Measurements from ENCODE around the gene NUTM2G.
"Not testable (repeated sequence)": the region's sequence is repeated elsewhere in the genome, so short reads cannot be mapped to it uniquely, and the experiment has no call there.

NUTM2G gene

DNA sequence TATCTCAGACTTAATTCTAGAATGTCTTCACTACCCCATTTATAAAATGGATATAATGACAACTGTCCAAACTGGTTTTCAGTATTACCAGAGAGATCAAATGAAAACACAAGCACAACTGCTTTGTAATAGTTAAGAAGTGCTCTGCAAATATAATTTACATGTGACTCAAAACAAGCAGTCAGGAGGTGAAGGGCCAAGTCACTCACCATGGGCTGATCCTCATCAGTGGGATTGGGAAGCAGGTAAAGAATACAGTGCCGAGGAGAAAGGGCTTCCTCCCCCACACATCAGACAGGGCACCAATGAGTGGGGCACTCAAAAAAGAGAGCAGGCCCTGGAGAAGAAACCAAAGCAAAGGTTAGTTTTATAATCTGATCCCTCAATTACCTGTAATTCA lies 20.7 kb downstream of the NUTM2G start:
- DNase-seq (ENCODE audit: low read depth): not testable (repeated sequence)

DNA sequence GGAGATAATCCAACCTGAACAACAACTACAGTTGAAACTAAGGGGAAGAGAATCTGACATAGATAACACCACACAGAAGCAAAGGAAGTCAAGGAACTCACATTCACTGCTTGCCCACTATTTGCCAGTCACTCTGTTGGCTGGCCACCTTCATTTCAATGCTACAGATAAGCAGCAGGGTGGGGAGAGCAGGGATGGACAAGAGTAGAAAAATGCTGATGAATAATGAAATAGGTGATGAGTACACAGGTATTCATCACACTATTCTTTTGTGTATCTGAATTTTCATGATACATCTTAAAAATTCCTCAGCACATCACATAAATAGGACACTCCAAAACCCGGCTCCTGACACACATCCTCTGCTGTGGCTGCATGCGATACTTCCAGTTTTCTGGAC lies 21.9 kb downstream of the NUTM2G start:
- DNase-seq (ENCODE audit: low read depth): not testable (repeated sequence)

DNA sequence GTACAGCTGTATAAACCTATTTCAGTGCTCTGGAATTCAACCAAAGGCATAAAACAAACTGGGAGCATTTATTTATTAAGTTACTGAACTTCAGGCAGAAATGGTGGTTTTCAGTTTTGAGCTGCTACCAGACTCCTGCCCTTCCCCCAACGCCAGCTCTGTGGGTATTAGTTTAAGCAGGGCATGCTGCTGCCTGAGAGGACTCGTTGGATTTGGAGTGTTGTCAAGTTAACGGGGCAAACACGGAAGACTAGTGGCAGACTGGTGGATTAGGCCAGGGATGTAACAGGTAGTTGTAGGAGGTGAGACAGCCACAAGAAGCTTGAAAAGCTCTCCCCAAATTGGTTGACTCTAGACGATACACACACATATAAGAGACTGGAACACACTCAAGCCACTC lies 38.9 kb downstream of the NUTM2G start:
- not testable (repeated sequence) for DNase-seq (ENCODE audit: low read depth)

DNA sequence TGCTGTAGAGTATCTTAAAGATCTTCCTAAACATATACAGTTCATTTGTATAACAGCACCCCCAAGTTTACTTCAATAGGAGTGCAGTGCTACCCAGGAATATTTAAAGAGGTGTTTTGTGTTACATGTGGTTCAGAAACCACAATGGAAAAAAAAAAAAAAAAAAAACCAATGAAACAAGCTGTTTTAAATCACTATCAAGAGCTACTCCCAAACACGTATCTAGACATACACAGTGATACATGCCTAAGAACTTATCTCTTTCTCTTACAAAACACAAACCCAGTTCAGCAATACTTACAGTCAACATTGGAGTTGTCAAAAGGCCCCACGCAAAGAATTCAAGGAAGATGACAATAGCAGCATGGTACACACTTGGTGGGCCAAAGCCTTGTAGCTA lies 43.9 kb downstream of the NUTM2G start:
- not testable (repeated sequence) for DNase-seq (ENCODE audit: low read depth)

DNA sequence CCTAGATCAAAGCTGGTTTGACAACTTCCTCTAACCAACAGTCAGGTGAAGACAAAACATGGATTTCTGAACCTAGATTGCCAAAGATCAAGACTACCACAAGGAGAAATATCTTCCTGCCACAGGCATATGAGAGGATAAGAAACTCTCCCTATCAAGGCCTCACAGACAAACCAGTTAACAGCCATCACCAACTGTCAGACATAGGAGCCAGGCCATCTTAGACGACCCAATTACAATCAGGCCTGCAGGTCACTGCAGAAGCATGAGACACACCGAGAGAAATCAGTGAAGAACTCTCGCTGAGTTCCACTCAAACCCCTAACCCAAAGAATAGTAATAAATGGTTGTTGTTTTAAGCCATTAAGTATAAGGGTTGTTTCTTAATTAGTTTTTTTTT lies 45.4 kb downstream of the NUTM2G start:
- not testable (repeated sequence) for DNase-seq (ENCODE audit: low read depth)

DNA sequence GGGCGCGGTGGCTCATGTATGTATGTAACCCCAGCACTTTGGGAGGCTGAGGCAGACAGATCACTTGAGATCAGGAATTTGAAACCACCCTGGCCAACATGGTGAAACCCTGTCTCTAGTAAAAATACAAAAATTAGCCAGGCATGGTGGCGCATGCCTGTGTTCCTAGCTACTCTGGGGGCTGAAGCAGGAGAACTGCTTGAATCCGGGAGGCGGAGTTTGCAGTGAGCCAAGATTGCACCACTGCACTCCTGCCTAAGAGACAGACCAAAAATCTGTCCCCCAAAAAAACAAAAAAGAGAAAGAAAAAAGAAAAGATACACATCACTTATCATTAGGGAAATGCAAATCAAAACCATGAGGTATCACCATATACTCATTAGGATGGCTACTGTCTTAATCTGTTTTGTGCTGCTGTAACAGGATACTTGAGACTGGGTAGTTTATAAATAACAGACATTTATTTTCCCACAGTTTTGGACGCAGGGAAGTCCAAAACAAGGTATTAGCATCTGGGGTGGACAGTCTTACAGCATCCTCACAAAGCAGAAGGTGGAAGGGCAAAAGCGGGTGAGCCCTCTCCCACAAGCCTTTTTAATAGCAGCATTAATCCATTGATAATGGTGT lies 55.0 kb downstream of the NUTM2G start:
- DNase-seq (ENCODE audit: low read depth): not testable (repeated sequence)

DNA sequence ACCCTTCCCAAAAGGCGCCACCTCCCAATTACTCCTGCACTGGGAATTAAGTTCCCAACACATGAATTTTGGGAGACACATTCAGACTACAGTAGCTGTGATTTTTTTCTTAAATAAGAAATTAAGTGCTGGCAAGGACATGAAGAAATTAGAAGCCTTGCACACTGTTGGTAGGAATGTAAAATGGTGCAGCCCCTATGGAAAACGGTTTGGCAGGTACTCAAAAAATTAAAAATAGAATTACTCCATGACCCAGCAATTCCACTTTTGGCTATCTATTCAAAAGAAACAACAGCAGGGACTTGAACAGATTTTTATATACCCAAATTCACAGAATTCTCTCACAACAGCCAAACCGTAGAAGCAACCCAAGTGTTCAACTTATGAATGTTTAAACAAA lies 55.5 kb downstream of the NUTM2G start:
- DNase-seq (ENCODE audit: low read depth): not testable (repeated sequence)

DNA sequence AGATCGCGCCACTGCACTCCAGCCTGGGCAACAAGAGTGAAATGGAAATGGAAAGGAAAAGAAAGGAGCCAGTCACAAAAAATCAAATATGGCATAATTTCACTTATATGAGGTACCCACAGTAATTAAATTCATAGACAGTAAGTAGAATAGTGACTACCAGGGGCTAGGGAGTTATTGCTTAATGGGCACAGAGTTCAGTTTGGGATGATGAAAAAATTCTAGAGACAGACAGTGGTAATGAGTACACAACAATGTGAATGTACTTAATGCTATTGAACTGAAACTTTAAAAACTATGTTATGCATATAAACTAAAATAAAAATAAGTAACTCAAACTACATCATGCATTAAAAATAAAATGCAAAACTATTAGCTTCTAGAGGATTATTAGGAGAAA lies 56.2 kb downstream of the NUTM2G start:
- not testable (repeated sequence) for DNase-seq (ENCODE audit: low read depth)

Data from non-pigmented ciliary epithelial cell (primary cell).